GM06990 (cell line): ENCODE data around the gene GUCA1A.

ENCODE experiments used
- DNase-seq: peaks from one replicate; pipeline ENCODE4 v3.0.0-alpha.2; 2011; ENCODE audit not compliant: insufficient read length; ENCODE audit errors: extremely low read depth
- H3K27me3 ChIP-seq: replicated peaks from 2 replicates; pipeline ENCODE4 v1.6.0; 2011; ENCODE audit warnings: low read length; ENCODE audit not compliant: control insufficient read depth, insufficient read depth
- H3K36me3 ChIP-seq: 2 replicates; pipeline ENCODE4 v1.5.1; 2011; ENCODE audit warnings: low read length; ENCODE audit not compliant: control insufficient read depth, insufficient read depth
- H3K4me3 ChIP-seq: replicated peaks from 2 replicates; pipeline ENCODE4 v1.5.1; 2011; ENCODE audit warnings: low read depth, mild to moderate bottlenecking, control low read depth, low read length
- TF ChIP-seq, protein P1 (sequence below): IDR thresholded peaks from 2 replicates; pipeline ENCODE4 v1.5.1; 2011; ENCODE audit warnings: low read length, control low read depth, mild to moderate bottlenecking, inconsistent platforms; ENCODE audit not compliant: insufficient read depth, poor library complexity, severe bottlenecking

The GUCA1A gene

DNA sequence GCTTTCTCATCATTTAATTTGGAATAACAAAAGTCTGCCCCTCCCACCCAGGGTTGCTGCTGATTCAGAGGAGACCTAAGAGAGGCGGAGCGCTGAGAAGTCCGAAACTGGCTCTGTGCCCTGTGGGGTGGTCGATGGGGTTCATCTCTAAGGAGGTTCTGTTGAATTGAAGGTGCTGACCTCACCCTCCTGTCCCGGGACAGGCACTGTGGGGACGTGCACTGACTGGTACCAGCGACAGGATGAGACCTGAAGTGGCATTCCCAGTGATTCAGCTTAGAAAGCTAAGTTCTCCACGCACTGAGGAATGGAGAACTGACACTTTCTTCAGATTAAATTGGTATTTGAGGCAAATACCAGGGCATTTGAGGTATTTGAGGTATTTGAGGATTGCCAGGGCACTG, 20.3 kb downstream of the GUCA1A start:
- Histone ChIP-seq H3K36me3 (no peaks in the 10 kb centered on the region), H3K27me3 (no peaks in the 10 kb centered on the region), H3K4me3 (no peak overlapping the region)
- DNase-seq, result no peak
- TF ChIP-seq, protein P1, sequence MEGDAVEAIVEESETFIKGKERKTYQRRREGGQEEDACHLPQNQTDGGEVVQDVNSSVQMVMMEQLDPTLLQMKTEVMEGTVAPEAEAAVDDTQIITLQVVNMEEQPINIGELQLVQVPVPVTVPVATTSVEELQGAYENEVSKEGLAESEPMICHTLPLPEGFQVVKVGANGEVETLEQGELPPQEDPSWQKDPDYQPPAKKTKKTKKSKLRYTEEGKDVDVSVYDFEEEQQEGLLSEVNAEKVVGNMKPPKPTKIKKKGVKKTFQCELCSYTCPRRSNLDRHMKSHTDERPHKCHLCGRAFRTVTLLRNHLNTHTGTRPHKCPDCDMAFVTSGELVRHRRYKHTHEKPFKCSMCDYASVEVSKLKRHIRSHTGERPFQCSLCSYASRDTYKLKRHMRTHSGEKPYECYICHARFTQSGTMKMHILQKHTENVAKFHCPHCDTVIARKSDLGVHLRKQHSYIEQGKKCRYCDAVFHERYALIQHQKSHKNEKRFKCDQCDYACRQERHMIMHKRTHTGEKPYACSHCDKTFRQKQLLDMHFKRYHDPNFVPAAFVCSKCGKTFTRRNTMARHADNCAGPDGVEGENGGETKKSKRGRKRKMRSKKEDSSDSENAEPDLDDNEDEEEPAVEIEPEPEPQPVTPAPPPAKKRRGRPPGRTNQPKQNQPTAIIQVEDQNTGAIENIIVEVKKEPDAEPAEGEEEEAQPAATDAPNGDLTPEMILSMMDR, result no peak

DNA sequence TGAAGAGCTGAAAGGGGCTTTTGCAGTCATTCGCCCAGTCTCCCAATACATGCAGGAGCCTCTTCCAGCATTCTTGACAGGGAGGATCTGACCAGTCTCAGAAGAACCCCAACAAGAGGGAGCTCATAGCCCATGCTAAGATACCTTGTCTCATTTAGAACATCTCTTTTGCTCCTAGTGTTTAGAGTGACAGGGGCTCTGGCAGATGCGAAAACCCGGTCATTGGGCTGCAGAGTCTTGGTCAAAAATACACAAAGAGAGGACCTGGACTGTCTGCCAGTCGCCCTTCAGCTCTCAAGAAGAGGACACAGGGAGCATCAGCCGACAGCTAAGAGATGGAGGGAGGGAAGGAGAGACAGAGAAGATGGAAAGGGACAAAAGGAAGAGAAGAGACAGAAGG, 20.9 kb downstream of the GUCA1A start:
- no peak for DNase-seq
- TF ChIP-seq, protein P1, result no peak
- no peaks in the 10 kb centered on the region for H3K36me3 ChIP-seq
- no peak overlapping the region for H3K4me3 ChIP-seq
- H3K27me3 ChIP-seq, result no peaks in the 10 kb centered on the region

DNA sequence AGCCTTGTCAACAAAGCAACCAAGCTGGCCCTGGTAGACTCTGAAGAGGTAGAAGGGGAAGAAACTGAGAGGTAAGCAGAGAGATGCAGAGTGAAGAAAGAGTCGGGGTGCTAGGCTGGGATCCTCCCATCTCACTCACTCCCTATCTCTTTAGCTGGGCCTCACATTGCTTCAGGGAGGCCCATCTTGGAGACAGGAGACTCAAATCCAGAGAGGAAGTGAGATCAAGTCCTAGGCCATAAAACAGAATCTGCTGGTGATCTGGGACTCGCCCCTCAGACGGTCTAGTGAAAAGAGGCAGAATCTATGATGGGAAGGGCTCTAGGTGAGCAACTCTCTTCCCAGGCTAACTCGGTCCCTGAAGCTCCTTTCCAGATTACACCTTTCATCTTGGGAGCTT, 22.3 kb downstream of the GUCA1A start:
- no peaks in the 10 kb centered on the region for H3K27me3 ChIP-seq
- no peak for DNase-seq
- TF ChIP-seq, protein P1, result no peak
- H3K4me3 ChIP-seq, result no peak overlapping the region
- H3K36me3 ChIP-seq, result no peaks in the 10 kb centered on the region

DNA sequence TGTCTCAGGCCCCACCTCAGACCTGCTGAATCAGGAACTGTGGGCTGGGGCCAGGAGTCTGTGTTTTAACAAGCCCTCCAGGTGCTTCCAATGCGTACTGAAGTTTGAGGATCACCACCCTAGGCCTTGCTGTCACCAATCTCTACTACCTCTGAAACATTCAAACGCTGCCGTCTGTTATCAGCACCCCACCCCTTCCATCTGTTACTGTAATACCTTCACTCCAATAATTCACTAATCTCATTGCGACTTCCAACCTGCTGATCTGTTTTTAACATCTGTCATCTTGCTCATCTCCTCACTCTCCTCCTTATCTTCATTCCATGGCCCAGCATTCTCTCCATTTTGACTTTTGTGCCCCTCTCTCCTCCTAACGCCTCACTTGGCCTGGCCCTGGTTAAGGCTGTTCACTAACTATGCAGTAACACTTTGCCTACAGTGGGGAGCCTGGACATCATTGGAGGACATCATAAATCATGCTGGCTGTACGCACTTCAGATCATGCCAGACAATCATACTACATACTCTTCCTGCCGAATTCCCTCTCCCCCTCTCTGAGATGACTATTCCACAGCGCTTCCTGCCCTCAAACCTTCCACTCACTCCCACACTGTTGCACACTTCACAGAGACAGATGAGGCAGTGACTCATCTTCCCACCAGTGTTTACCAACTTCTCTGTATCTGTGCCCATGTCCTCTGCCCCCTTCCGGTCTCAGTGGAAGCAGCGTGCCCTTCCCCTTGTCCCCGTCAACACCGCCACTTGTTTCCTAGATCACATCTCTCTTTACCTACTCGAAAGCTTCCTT, 24.6 kb downstream of the GUCA1A start:
- no peak overlapping the region for H3K4me3 ChIP-seq
- no peaks in the 10 kb centered on the region for H3K36me3 ChIP-seq
- DNase-seq, result no peak
- TF ChIP-seq, protein P1, result no peak
- no peaks in the 10 kb centered on the region for H3K27me3 ChIP-seq

- Histone ChIP-seq H3K36me3 (no peaks in the 10 kb centered on the region; the same call in 1 of the 2 replicates), H3K4me3 (no peak overlapping the region), H3K27me3 (no peaks in the 10 kb centered on the region)
- no peak for DNase-seq
- TF ChIP-seq, protein P1, result no peak
Measured at GRCh38 chr6:42199106-42199981, 26.2 kb downstream of the GUCA1A start.
